H9 (cell line): ENCODE data around the gene FBXL15. TPM values are rescaled to one million over a fixed set of nuclear protein-coding genes. Genes with fewer than 3 reads are reported as not detected.
A peak's percentile ranks its signal among the peaks of the same experiment; 100 is the strongest.

Experiments used
- DNase-seq: peaks from one replicate; pipeline ENCODE4 v3.0.0-alpha.2; 2017
- H2AFZ ChIP-seq: one replicate; pipeline ENCODE4 v1.6.1; 2013; ENCODE audit warnings: mild to moderate bottlenecking, low read length, control low read depth, moderate library complexity
- H2AK5ac ChIP-seq: 2 replicates; pipeline ENCODE4 v1.6.1; 2013; ENCODE audit warnings: low read length, control low read depth, mixed read lengths; ENCODE audit not compliant: insufficient read length
- H2BK120ac ChIP-seq: one replicate; pipeline ENCODE4 v1.6.1; 2013; ENCODE audit warnings: low read depth, mild to moderate bottlenecking, low read length, control low read depth, inconsistent platforms; ENCODE audit not compliant: poor library complexity, severe bottlenecking
- H2BK12ac ChIP-seq: 2 replicates; pipeline ENCODE4 v1.6.1; 2013; ENCODE audit warnings: low read length, control low read depth, mixed read lengths, low read depth; ENCODE audit not compliant: insufficient read length
- H2BK15ac ChIP-seq: 2 replicates; pipeline ENCODE4 v1.6.1; 2013; ENCODE audit warnings: low read depth, low read length, control low read depth
- H2BK20ac ChIP-seq: one replicate; pipeline ENCODE4 v1.6.1; 2013; ENCODE audit warnings: low read depth, mild to moderate bottlenecking, low read length, control low read depth, inconsistent platforms; ENCODE audit not compliant: poor library complexity, severe bottlenecking
- H2BK5ac ChIP-seq: 2 replicates; pipeline ENCODE4 v1.6.1; 2013; ENCODE audit warnings: low read length, control low read depth, mixed read lengths; ENCODE audit not compliant: insufficient read length
- H3K14ac ChIP-seq: 2 replicates; pipeline ENCODE4 v1.6.1; 2013; ENCODE audit warnings: low read length, control low read depth; ENCODE audit not compliant: insufficient read depth
- H3K18ac ChIP-seq: 2 replicates; pipeline ENCODE4 v1.6.1; 2013; ENCODE audit warnings: low read depth, mild to moderate bottlenecking, mixed read lengths, low read length, control low read depth; ENCODE audit not compliant: insufficient read length
- H3K23ac ChIP-seq: 2 replicates; pipeline ENCODE4 v1.6.1; 2013; ENCODE audit warnings: low read length, control low read depth, mixed read lengths, low read depth; ENCODE audit not compliant: insufficient read length
- H3K23me2 ChIP-seq: 2 replicates; pipeline ENCODE4 v1.6.1; 2013; ENCODE audit warnings: low read depth, mild to moderate bottlenecking, mixed read lengths, low read length, control low read depth; ENCODE audit not compliant: insufficient read length, poor library complexity, severe bottlenecking
- H3K27ac ChIP-seq: 2 replicates; pipeline ENCODE4 v1.5.1; 2013; ENCODE audit warnings: low read length, control low read depth, mixed read lengths, low read depth; ENCODE audit not compliant: insufficient read length
- H3K27me3 ChIP-seq: 2 replicates; pipeline ENCODE4 v1.6.1; 2013; ENCODE audit warnings: low read length, control low read depth, inconsistent platforms; ENCODE audit not compliant: insufficient read depth
- H3K4ac ChIP-seq: 2 replicates; pipeline ENCODE4 v1.6.1; 2013; ENCODE audit warnings: low read depth, mild to moderate bottlenecking, control low read depth, inconsistent platforms, low read length, moderate library complexity
- H3K4me1 ChIP-seq: 2 replicates; pipeline ENCODE4 v1.6.1; 2013; ENCODE audit warnings: low read length, control low read depth, inconsistent platforms; ENCODE audit not compliant: insufficient read depth
- H3K4me2 ChIP-seq: 2 replicates; pipeline ENCODE4 v1.6.1; 2013; ENCODE audit warnings: low read length, control low read depth, mixed read lengths; ENCODE audit not compliant: insufficient read length, insufficient read depth
- H3K56ac ChIP-seq: 2 replicates; pipeline ENCODE4 v1.6.1; 2013; ENCODE audit warnings: low read depth, mild to moderate bottlenecking, mixed read lengths, low read length, control low read depth; ENCODE audit not compliant: insufficient read length
- H3K79me1 ChIP-seq: 2 replicates; pipeline ENCODE4 v1.6.1; 2013; ENCODE audit warnings: low read depth, mild to moderate bottlenecking, moderate library complexity, low read length, control low read depth, inconsistent platforms; ENCODE audit not compliant: insufficient read depth, poor library complexity, severe bottlenecking
- H3K79me2 ChIP-seq: 2 replicates; pipeline ENCODE4 v1.6.1; 2013; ENCODE audit warnings: low read length, control low read depth, inconsistent platforms; ENCODE audit not compliant: insufficient read depth
- H3K9ac ChIP-seq: 2 replicates; pipeline ENCODE4 v1.6.1; 2013; ENCODE audit warnings: low read length, control low read depth, mixed read lengths; ENCODE audit not compliant: insufficient read length; ENCODE audit errors: extremely low read depth
- H3K9me3 ChIP-seq: one replicate; pipeline ENCODE4 v1.6.1; 2013; ENCODE audit warnings: low read depth, low read length, inconsistent platforms; ENCODE audit not compliant: control insufficient read depth
- H3T11ph ChIP-seq: one replicate; pipeline ENCODE4 v1.6.1; 2013; ENCODE audit warnings: mild to moderate bottlenecking, low read length, control low read depth, inconsistent platforms
- H4K20me1 ChIP-seq: one replicate; pipeline ENCODE4 v1.6.1; 2013; ENCODE audit not compliant: control insufficient read depth, insufficient read length, insufficient read depth
- H4K5ac ChIP-seq: 2 replicates; pipeline ENCODE4 v1.6.1; 2013; ENCODE audit warnings: low read depth, mild to moderate bottlenecking, mixed read lengths, low read length, control low read depth; ENCODE audit not compliant: insufficient read length
- H4K8ac ChIP-seq: replicated peaks from 2 replicates; pipeline ENCODE4 v1.6.1; 2013; ENCODE audit warnings: low read length, control low read depth, mixed read lengths, low read depth; ENCODE audit not compliant: insufficient read length
- H4K91ac ChIP-seq: 2 replicates; pipeline ENCODE4 v1.6.1; 2013; ENCODE audit warnings: low read depth, mild to moderate bottlenecking, moderate library complexity, mixed read lengths, low read length, control low read depth; ENCODE audit not compliant: insufficient read length
- H3K27ac Mint-ChIP-seq, 3 experiments: 2 replicates in 2 of 3; 3 replicates in 1 of 3; pipeline ENCODE4 v1.8.0; 2020 to 2021; ENCODE audit warnings: mixed read lengths in 3 of 3, mild to moderate bottlenecking in 1 of 3, moderate library complexity in 1 of 3
- H3K27me3 Mint-ChIP-seq: 2 replicates; pipeline ENCODE4 v1.8.0; 2021; ENCODE audit warnings: low read depth, mild to moderate bottlenecking, moderate library complexity, mixed read lengths
- H3K36me3 Mint-ChIP-seq, 3 experiments: 2 replicates in 2 of 3; 3 replicates in 1 of 3; pipeline ENCODE4 v1.8.0; 2020 to 2021; ENCODE audit warnings: low read depth in 3 of 3, mixed read lengths in 3 of 3; ENCODE audit not compliant: insufficient read depth in 1 of 3
- H3K4me1 Mint-ChIP-seq, 2 experiments: 2 replicates each; pipeline ENCODE4 v1.8.0; 2020; ENCODE audit warnings: mixed read lengths in 2 of 2
- H3K4me3 Mint-ChIP-seq, 2 experiments: 2 replicates in 1 of 2; 3 replicates in 1 of 2; pipeline ENCODE4 v1.8.0; 2020 to 2021; ENCODE audit warnings: mild to moderate bottlenecking in 2 of 2, mixed read lengths in 2 of 2, moderate library complexity in 1 of 2
- H3K9me3 Mint-ChIP-seq, 2 experiments: 2 replicates in 1 of 2; 3 replicates in 1 of 2; pipeline ENCODE4 v1.8.0; 2020; ENCODE audit warnings: mild to moderate bottlenecking in 2 of 2, mixed read lengths in 2 of 2, moderate library complexity in 1 of 2
- CTCF ChIP-seq: fragments of 200-600 bp; sonication (generic); conservative IDR thresholded peaks from 3 replicates; pipeline ENCODE4 v1.8.0; 2021; ENCODE audit warnings: antibody characterized with exemption, mild to moderate bottlenecking
- WGBS: extraction: QIAGEN DNeasy Blood & Tissue Kit; methylation state at CpG from one replicate; pipeline ENCODE4 v1.1.7; 2013; ENCODE audit warnings: missing lambda C conversion rate, low lambda C conversion rate, mixed read lengths; ENCODE audit not compliant: insufficient read length; ENCODE audit errors: extremely low coverage; 5-methylcytosine and 5-hydroxymethylcytosine counted together
- total RNA-seq: library from RNA; stranded (reverse); gene quantifications from 2 replicates; pipeline ENCODE4 v1.2.1, GENCODE V29; 2021

FBXL15 gene
- total RNA-seq, 1 experiment from 2014 or later: 9.1 TPM

- Histone ChIP-seq H2BK12ac (no peak overlapping the region), H3K14ac (no peak overlapping the region), H3T11ph (no peak overlapping the region), H3K79me2 (no peaks in the 10 kb centered on the region), H3K23me2 (peaks cover 9% of the 10 kb centered on the region), H3K27me3 (peaks cover 29% of the 10 kb centered on the region; the same call in 1 of the 2 replicates), H4K8ac (no peak overlapping the region), H4K20me1 (no peaks in the 10 kb centered on the region), H2BK20ac (no peak overlapping the region), H2BK120ac (no peak overlapping the region), H3K56ac (no peak overlapping the region), H4K91ac (no peak overlapping the region), H3K4me2 (no peak overlapping the region), H3K4ac (no peak overlapping the region), H2AK5ac (no peak overlapping the region), H3K4me1 (peaks cover 5% of the 10 kb centered on the region; the same call in 1 of the 2 replicates), H3K23ac (no peak overlapping the region), H3K9ac (no peak overlapping the region), H3K79me1 (no peaks in the 10 kb centered on the region), H4K5ac (no peak overlapping the region), H3K9me3 (no peaks in the 10 kb centered on the region), H3K27ac (no peak overlapping the region), H2BK5ac (no peak overlapping the region), H2BK15ac (no peak overlapping the region), H3K18ac (no peak overlapping the region), H2AFZ (no peak overlapping the region)
- H3K36me3 Mint-ChIP-seq: 0 out of 7 replicates have a peak, but pooled peaks cover 0 to 1% (median 0%) of the 10 kb centered on the region in 3 experiments
- DNase-seq: no peak
- TF ChIP-seq CTCF: no peak
- peaks cover 16 to 34% of the 10 kb centered on the region in 2 experiments for H3K4me1 Mint-ChIP-seq
- H3K27ac Mint-ChIP-seq: no peak overlapping the region
- no peaks in the 10 kb centered on the region; a peak in 1 of 5 replicates for H3K9me3 Mint-ChIP-seq
- no CpG with 5 or more reads among the region's 9 CpGs for WGBS
- peak overlapping the region in 1 of 2 experiments; percentile 78; a peak in 2 of 5 replicates for H3K4me3 Mint-ChIP-seq
- H3K27me3 Mint-ChIP-seq: peaks cover 62% of the 10 kb centered on the region
These were observed 13.9 kb downstream of the FBXL15 start for GRCh38 chr10:102434394-102435132.
